Right atrium auricular region (tissue), 2 donors: ENCODE measurements around the gene LGI4. TPM values are rescaled to one million over a fixed set of nuclear protein-coding genes. Genes with fewer than 3 reads are reported as not detected.
A peak's percentile ranks its signal among the peaks of the same experiment; 100 is the strongest.

Experiments used
- DNase-seq: peaks from one replicate; pipeline ENCODE4 v3.0.0-alpha.2; 2019; ENCODE audit warnings: low spot score
- H3K27ac ChIP-seq, 2 donors: fragments of 200-600 bp; sonication (generic); 1 replicate in 1 of 2; 2 replicates in 1 of 2; pipeline ENCODE4 v1.5.1; 2016 to 2019
- H3K27me3 ChIP-seq, 2 donors: fragments of 200-600 bp; sonication (generic); one replicate each; pipeline versions ENCODE4 v1.5.1 to v1.6.0; 2017 to 2019
- H3K36me3 ChIP-seq: fragments of 200-600 bp; sonication (generic); one replicate; pipeline ENCODE4 v1.5.1; 2016
- H3K4me1 ChIP-seq, 2 donors: fragments of 200-600 bp; sonication (generic); one replicate each; pipeline versions ENCODE4 v1.5.1 to v1.6.0; 2017 to 2019
- H3K4me3 ChIP-seq, 2 donors: fragments of 200-600 bp; sonication (generic); 1 replicate in 1 of 2; 2 replicates in 1 of 2; pipeline ENCODE4 v1.5.1; 2017 to 2019; ENCODE audit warnings: mild to moderate bottlenecking in 1 of 2, moderate library complexity in 1 of 2
- H3K9me3 ChIP-seq, 2 donors: fragments of 200-600 bp; sonication (generic); one replicate each; pipeline ENCODE4 v1.5.1; 2019
- CTCF ChIP-seq, 2 donors: fragments of 200-600 bp; sonication (generic); IDR thresholded peaks; one replicate each; pipeline ENCODE4 v1.5.1; 2019; ENCODE audit warnings: antibody characterized with exemption in 2 of 2
- total RNA-seq, 2 donors: library from RNA; depleted of rRNA; stranded (reverse); fragments of >200 nt; gene quantifications; one replicate each; pipeline ENCODE4 v1.1.0, GENCODE V29; 2016

LGI4 gene
- total RNA-seq, 2 donors from 2014 or later, result 10.9 to 42.5 TPM

- H3K36me3 ChIP-seq, result no peaks in the 10 kb centered on the region
- no peaks in the 10 kb centered on the region for H3K27me3 ChIP-seq
- no peak for DNase-seq
- TF ChIP-seq CTCF (IDR thresholded peaks at IDR 0.05), result no peak
- H3K9me3 ChIP-seq, result no peaks in the 10 kb centered on the region
- peaks cover 0 to 9% of the 10 kb centered on the region in 2 donors for H3K4me1 ChIP-seq
- no peak overlapping the region for H3K27ac ChIP-seq
- no peak overlapping the region for H3K4me3 ChIP-seq
These were observed 48.4 kb downstream of the LGI4 start for GRCh38 chr19:35086455-35086854.

GRCh38 chr19:35085947-35086346, 48.9 kb downstream of the LGI4 start:
- Histone ChIP-seq H3K27ac (no peak overlapping the region), H3K4me1 (peaks cover 0 to 8% of the 10 kb centered on the region in 2 donors), H3K4me3 (no peak overlapping the region), H3K9me3 (no peaks in the 10 kb centered on the region), H3K36me3 (no peaks in the 10 kb centered on the region), H3K27me3 (no peaks in the 10 kb centered on the region)
- no peak for DNase-seq
- no peak for TF ChIP-seq CTCF (IDR thresholded peaks at IDR 0.05)

- H3K27ac ChIP-seq, result no peak overlapping the region
- H3K27me3 ChIP-seq, result no peaks in the 10 kb centered on the region
- no peaks in the 10 kb centered on the region for H3K36me3 ChIP-seq
- no peaks in the 10 kb centered on the region for H3K9me3 ChIP-seq
- no peak overlapping the region for H3K4me3 ChIP-seq
- no peak for DNase-seq
- no peaks in the 10 kb centered on the region for H3K4me1 ChIP-seq
- no peak for TF ChIP-seq CTCF (IDR thresholded peaks at IDR 0.05)
These were observed 50.4 kb downstream of the LGI4 start for GRCh38 chr19:35084509-35084762.

GRCh38 chr19:35083691-35084508, 51.0 kb downstream of the LGI4 start:
- TF ChIP-seq CTCF (IDR thresholded peaks at IDR 0.05), result no peak
- Histone ChIP-seq H3K4me1 (no peaks in the 10 kb centered on the region), H3K9me3 (no peaks in the 10 kb centered on the region), H3K36me3 (no peaks in the 10 kb centered on the region), H3K27ac (no peak overlapping the region), H3K4me3 (no peak overlapping the region), H3K27me3 (no peaks in the 10 kb centered on the region)
- DNase-seq, result no peak

DNA sequence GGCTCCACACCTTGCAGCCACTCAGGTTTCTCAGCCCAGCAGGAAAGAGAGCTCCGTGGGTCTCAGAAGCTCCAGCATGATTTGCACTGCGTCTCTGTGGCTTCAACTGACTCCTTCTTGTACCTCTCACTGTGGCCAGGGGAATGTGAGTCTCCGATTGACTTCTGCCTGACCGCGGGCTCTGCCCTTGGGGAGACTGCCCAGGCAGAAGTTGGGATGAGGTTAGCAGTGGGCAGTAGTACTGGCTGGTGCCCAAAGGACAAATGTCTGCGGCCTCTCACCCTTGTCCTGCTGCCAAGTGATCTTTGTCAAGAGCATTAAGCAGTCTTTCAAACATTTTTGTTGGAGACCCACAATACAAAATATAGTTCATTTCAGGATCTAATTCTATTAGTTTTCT, 53.7 kb downstream of the LGI4 start:
- no peak for DNase-seq
- Histone ChIP-seq H3K9me3 (no peaks in the 10 kb centered on the region), H3K36me3 (no peaks in the 10 kb centered on the region), H3K4me1 (no peaks in the 10 kb centered on the region), H3K27me3 (no peaks in the 10 kb centered on the region), H3K4me3 (no peak overlapping the region), H3K27ac (no peak overlapping the region)
- no peak for TF ChIP-seq CTCF (IDR thresholded peaks at IDR 0.05)

GRCh38 chr19:35080613-35081170, 54.2 kb downstream of the LGI4 start:
- no peak overlapping the region for H3K4me3 ChIP-seq
- H3K4me1 ChIP-seq, result no peaks in the 10 kb centered on the region
- no peak overlapping the region for H3K27ac ChIP-seq
- no peaks in the 10 kb centered on the region for H3K9me3 ChIP-seq
- no peaks in the 10 kb centered on the region for H3K36me3 ChIP-seq
- peak in 1 of 2 donors; percentile 26 for TF ChIP-seq CTCF (IDR thresholded peaks at IDR 0.05)
- H3K27me3 ChIP-seq, result no peaks in the 10 kb centered on the region
- no peak for DNase-seq
